Transverse colon (tissue), 4 donors: ENCODE measurements around the gene MAP3K7. TPM values are rescaled to one million over a fixed set of nuclear protein-coding genes. Genes with fewer than 3 reads are reported as not detected.
"Not testable (repeated sequence)": the region's sequence is repeated elsewhere in the genome, so short reads cannot be mapped to it uniquely, and the experiment has no call there.

Experiments used
- DNase-seq: peaks from one replicate; pipeline ENCODE4 v3.0.0-alpha.2; 2019
- H3K27ac ChIP-seq, 4 donors: fragments of 200-600 bp; sonication (generic); 2 replicates each; pipeline ENCODE4 v1.5.1; 2016 to 2018; ENCODE audit warnings: inconsistent platforms in 4 of 4
- H3K27me3 ChIP-seq: fragments of 200-600 bp; sonication (generic); 2 replicates; pipeline ENCODE4 v1.5.1; 2017; ENCODE audit warnings: inconsistent platforms
- H3K36me3 ChIP-seq, 4 donors: fragments of 200-600 bp; sonication (generic); 2 replicates each; pipeline ENCODE4 v1.5.1; 2017 to 2019; ENCODE audit warnings: inconsistent platforms in 4 of 4
- H3K4me1 ChIP-seq, 4 donors: fragments of 200-600 bp; sonication (generic); 2 replicates each; pipeline ENCODE4 v1.5.1; 2017 to 2020; ENCODE audit warnings: inconsistent platforms in 4 of 4
- H3K4me3 ChIP-seq, 4 donors: fragments of 200-600 bp; sonication (generic); 1 replicate in 1 of 4; 2 replicates in 3 of 4; pipeline versions ENCODE4 v1.5.1 to v1.6.1; 2017 to 2019; ENCODE audit warnings: inconsistent platforms in 4 of 4
- H3K9me3 ChIP-seq, 2 donors: fragments of 200-600 bp; sonication (generic); 2 replicates each; pipeline ENCODE4 v1.5.1; 2017 to 2019; ENCODE audit warnings: inconsistent platforms in 2 of 2
- EP300 ChIP-seq: sonication (generic); formaldehyde crosslinking; IDR thresholded peaks from one replicate; pipeline ENCODE4 v1.6.1; 2017; ENCODE audit warnings: antibody characterized with exemption, low read depth
- POLR2A ChIP-seq: fragments of 450-650 bp; IDR thresholded peaks from one replicate; pipeline ENCODE4 v1.6.1; 2016; ENCODE audit warnings: antibody characterized with exemption, mild to moderate bottlenecking, moderate library complexity
- POLR2AphosphoS5 ChIP-seq, 3 donors: sonication (generic); formaldehyde crosslinking; IDR thresholded peaks; one replicate each; pipeline ENCODE4 v1.6.1; 2016; ENCODE audit warnings: antibody characterized with exemption in 3 of 3
- WGBS, 2 donors: methylation state at CpG; one replicate each; pipeline ENCODE4 v1.1.5; 2018; ENCODE audit warnings: low coverage in 1 of 2; 5-methylcytosine and 5-hydroxymethylcytosine counted together
- in situ Hi-C, 4 donors: fragments of 200-750 bp; cut with MboI; loops; one replicate each; pipeline versions ENCODE4 v1.15.0 to v1.15.1; 2017; ENCODE audit warnings: low sequenced_read_pairs in 3 of 4, low pct_ligation_motif_present in 1 of 4, low pct_unique_long_range_greater_than_20kb in 1 of 4
- intact Hi-C: fragments of 100-400 bp; cut with DNase I; formaldehyde crosslinking; loops from one replicate; pipeline ENCODE4 v1.15.1; 2023; ENCODE audit warnings: low total_unique reads
- total RNA-seq, 4 donors: library from RNA; depleted of rRNA; stranded (reverse); fragments of >200 nt; gene quantifications; one replicate each; pipeline ENCODE4 v1.1.0, GENCODE V29; 2016
- TF ChIP-seq, protein P1 (sequence below), 5 experiments: fragments of 200-600 bp in 3 of 5; fragments of 450-650 bp in 2 of 5; sonication (generic) in 3 of 5; IDR thresholded peaks; 1 replicate in 2 of 5; 2 replicates in 3 of 5; pipeline ENCODE4 v1.5.1; 2016 to 2017; ENCODE audit warnings: antibody characterized with exemption in 5 of 5, inconsistent platforms in 3 of 5, mild to moderate bottlenecking in 2 of 5, moderate library complexity in 1 of 5

The MAP3K7 gene
- total RNA-seq, 4 donors from 2014 or later, result 19.3 to 37.6 (median 28.5) TPM

DNA sequence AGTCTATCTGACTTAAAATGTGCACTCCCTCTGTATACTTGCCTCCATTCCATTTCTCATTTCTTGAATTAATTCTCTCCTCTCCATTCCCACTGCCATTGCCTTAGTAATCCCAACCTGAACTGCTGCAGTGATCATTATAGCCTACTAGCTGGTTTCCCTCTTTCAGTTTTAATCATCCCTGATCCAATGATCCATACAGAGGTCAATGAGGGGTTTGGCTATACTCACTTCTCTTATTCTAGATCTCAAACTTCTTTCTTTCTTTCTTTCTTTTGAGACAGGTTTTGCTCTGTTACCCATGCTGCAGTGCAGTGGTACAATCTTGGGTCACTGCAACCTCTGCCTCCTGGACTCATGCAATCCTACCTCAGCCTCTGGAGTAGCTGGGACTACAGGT lies 17.6 kb downstream of the MAP3K7 start:
- in situ Hi-C loops, result no loop called here
- Histone ChIP-seq H3K27me3 (no peaks in the 10 kb centered on the region), H3K9me3 (no peaks in the 10 kb centered on the region), H3K4me1 (no peaks in the 10 kb centered on the region), H3K36me3 (peaks cover 0 to 7% (median 0%) of the 10 kb centered on the region in 4 donors), H3K4me3 (no peak overlapping the region), H3K27ac (no peak overlapping the region)
- intact Hi-C loops, result no loop called here
- DNase-seq, result no peak
- TF ChIP-seq POLR2AphosphoS5 (IDR thresholded peaks at IDR 0.05), result no peak
- no peak for TF ChIP-seq EP300
- no peak for TF ChIP-seq POLR2A
- TF ChIP-seq, protein P1, sequence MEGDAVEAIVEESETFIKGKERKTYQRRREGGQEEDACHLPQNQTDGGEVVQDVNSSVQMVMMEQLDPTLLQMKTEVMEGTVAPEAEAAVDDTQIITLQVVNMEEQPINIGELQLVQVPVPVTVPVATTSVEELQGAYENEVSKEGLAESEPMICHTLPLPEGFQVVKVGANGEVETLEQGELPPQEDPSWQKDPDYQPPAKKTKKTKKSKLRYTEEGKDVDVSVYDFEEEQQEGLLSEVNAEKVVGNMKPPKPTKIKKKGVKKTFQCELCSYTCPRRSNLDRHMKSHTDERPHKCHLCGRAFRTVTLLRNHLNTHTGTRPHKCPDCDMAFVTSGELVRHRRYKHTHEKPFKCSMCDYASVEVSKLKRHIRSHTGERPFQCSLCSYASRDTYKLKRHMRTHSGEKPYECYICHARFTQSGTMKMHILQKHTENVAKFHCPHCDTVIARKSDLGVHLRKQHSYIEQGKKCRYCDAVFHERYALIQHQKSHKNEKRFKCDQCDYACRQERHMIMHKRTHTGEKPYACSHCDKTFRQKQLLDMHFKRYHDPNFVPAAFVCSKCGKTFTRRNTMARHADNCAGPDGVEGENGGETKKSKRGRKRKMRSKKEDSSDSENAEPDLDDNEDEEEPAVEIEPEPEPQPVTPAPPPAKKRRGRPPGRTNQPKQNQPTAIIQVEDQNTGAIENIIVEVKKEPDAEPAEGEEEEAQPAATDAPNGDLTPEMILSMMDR (IDR thresholded peaks at IDR 0.05), result no peak

DNA sequence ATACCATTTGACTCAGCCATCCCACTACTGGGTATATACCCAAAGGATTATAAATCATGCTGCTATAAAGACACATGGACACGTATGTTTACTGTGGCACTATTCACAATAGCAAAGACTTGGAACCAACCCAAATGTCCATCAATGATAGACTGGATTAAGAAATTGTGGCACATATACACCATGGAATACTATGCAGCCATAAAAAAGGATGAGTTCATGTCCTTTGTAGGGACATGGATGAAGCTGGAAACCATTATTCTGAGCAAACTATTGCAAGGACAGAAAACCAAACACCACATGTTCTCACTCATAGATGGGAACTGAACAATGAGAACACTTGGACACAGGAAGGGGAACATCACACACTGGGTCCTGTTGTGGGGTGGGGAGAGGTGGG lies 19.2 kb downstream of the MAP3K7 start:
- in situ Hi-C loops, H3K27ac ChIP-seq, intact Hi-C loops, H3K4me3 ChIP-seq, H3K27me3 ChIP-seq, H3K9me3 ChIP-seq, H3K4me1 ChIP-seq, DNase-seq: not testable (repeated sequence)
- peaks cover 0 to 12% (median 0%) of the 10 kb centered on the region in 4 donors for H3K36me3 ChIP-seq
- WGBS, 2 donors, result 100% methylated on average over 1 of the region's 1 CpG

DNA sequence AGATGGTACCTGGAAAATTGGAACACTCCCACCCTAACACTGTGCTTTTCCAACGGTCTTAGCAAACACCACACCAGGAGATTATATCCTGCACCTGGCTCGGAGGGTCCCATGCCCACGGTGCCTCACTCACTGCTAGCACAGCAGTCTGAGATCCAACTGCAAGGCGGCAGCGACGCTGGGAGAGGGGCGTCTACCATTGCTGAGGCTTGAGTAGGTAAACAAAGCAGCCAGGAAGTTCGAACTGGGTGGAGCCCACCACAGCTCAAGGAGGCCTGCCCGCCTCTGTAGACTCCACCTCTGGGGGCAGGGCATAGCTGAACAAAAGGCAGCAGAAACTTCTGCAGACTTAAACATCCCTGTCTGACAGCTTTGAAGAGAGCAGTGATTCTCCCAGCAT lies 24.5 kb downstream of the MAP3K7 start:
- peaks cover 0 to 23% (median 10%) of the 10 kb centered on the region in 4 donors for H3K36me3 ChIP-seq
- 93% methylated on average over 9 of the region's 9 CpGs; no CpG with 5 or more reads in 1 of the 2 donors for WGBS, 2 donors
- H3K4me3 ChIP-seq, intact Hi-C loops, H3K27me3 ChIP-seq, DNase-seq, H3K4me1 ChIP-seq, H3K9me3 ChIP-seq, in situ Hi-C loops, H3K27ac ChIP-seq: not testable (repeated sequence)

DNA sequence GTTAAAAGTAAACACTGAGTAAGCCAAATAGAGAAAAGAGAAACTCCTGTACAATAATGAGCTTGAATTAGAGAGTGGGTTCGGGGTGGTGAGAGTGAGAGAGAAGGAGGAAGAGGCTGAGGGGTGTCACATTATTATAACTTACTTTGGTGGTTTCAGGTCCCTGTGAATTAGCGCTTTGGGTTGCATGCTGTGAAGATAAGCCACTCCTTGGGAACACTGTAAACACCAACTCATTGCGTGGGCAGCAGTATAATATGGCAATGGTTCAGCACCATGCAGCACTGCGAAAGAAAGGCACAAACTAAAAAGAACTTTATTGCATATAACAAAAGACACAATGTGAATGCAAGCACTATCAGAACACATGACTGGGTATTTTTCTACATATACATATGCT lies 26.9 kb downstream of the MAP3K7 start:
- H3K27ac ChIP-seq, result no peak overlapping the region
- H3K4me1 ChIP-seq, result no peaks in the 10 kb centered on the region
- H3K27me3 ChIP-seq, result no peaks in the 10 kb centered on the region
- TF ChIP-seq POLR2A, result no peak
- WGBS, 2 donors, result 97 to 100% methylated on average over 3 to 4 of the region's 4 CpGs
- DNase-seq, result no peak
- peaks cover 0 to 39% (median 13%) of the 10 kb centered on the region in 4 donors for H3K36me3 ChIP-seq
- H3K4me3 ChIP-seq, result no peak overlapping the region
- no peaks in the 10 kb centered on the region for H3K9me3 ChIP-seq
- in situ Hi-C loops, result no loop called here
- intact Hi-C loops, result no loop called here

DNA sequence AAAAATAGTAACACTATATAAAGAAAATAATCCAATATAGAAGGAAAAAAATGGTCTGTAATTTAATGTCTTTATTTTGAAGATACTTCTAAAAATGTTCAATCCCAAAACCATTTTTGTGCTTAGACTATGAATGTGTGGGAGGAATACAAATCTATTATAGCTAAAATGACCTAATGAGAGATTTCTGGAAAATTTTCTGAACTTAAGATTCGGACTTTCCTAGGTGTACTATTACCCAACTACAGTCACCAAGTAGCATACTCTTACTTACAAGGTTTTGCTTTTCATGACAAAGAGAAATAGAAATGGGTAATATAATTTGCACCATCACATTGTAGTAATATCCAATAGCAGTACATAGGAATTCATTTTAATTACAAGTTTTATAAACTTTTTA lies 29.9 kb downstream of the MAP3K7 start:
- no peak for DNase-seq
- Histone ChIP-seq H3K27ac (no peak overlapping the region), H3K9me3 (no peaks in the 10 kb centered on the region), H3K27me3 (no peaks in the 10 kb centered on the region), H3K4me1 (no peaks in the 10 kb centered on the region), H3K4me3 (no peak overlapping the region), H3K36me3 (peaks cover 0 to 48% (median 19%) of the 10 kb centered on the region in 4 donors)
- in situ Hi-C loops, result no loop called here
- TF ChIP-seq POLR2AphosphoS5 (IDR thresholded peaks at IDR 0.05) (no peak), EP300 (no peak), POLR2A (no peak)
- TF ChIP-seq, protein P1 (IDR thresholded peaks at IDR 0.05), result no peak
- WGBS, 2 donors, result 95% methylated on average over 1 of the region's 1 CpG
- intact Hi-C loops, result no loop called here

DNA sequence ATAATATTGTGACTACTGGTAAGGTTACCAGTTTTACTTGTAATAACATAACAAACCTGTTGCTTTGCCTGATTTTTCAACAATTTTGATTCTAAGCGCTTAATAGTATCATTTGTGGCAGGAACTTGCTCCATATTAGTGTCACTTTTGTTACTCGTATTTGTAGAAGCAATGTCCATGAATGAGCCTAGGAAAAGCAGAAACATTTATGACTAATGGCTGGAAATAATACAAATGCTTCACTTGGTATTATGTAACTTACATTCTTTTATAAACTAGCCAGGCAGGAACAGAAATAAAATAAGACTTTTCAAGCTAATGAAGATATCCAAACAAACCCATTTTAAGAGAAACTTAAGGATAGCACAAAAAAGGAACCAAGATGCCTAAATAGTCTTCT lies 38.9 kb downstream of the MAP3K7 start:
- Histone ChIP-seq H3K4me3 (no peak overlapping the region), H3K36me3 (peaks cover 0 to 73% (median 31%) of the 10 kb centered on the region in 4 donors), H3K27me3 (no peaks in the 10 kb centered on the region), H3K27ac (no peak overlapping the region), H3K9me3 (no peaks in the 10 kb centered on the region), H3K4me1 (no peaks in the 10 kb centered on the region)
- TF ChIP-seq POLR2A, result no peak
- TF ChIP-seq, protein P1 (IDR thresholded peaks at IDR 0.05), result no peak
- in situ Hi-C loops, result no loop called here
- WGBS, 2 donors, result 94 to 100% methylated on average over 2 of the region's 2 CpGs
- intact Hi-C loops, result no loop called here
- no peak for DNase-seq
